SK-N-SH (cell line): ENCODE measurements around the gene CHD6. TPM values are rescaled to one million over a fixed set of nuclear protein-coding genes. Genes with fewer than 3 reads are reported as not detected.
A peak's percentile ranks its signal among the peaks of the same experiment; 100 is the strongest.

ENCODE experiments used
- CTCF ChIA-PET: fragments of 300-600, 350-600 bp; formaldehyde crosslinking; extraction: SDS; loops from one replicate; lab custom pipeline; 2021; lab: Yijun Ruan, JAX
- POLR2A ChIA-PET: fragments of 350-600 bp; sonication (Branson Sonifier 250); formaldehyde crosslinking; extraction: SDS; loops from one replicate; lab custom pipeline; 2020; ENCODE audit warnings: antibody characterized with exemption, inconsistent platforms; lab: Yijun Ruan, JAX
- DNase-seq: peaks from one replicate; pipeline ENCODE4 v3.0.0; 2012
- H2AFZ ChIP-seq: fragments of 200-600 bp; sonication (generic); 2 replicates; pipeline ENCODE4 v1.8.1; 2016; ENCODE audit warnings: antibody characterized with exemption, mild to moderate bottlenecking, low read depth
- H3F3A ChIP-seq: fragments of 200-600 bp; sonication (generic); replicated peaks from 2 replicates; pipeline ENCODE3; 2016; ENCODE audit warnings: antibody characterized with exemption, mild to moderate bottlenecking; ENCODE audit not compliant: insufficient read depth
- H3K27ac ChIP-seq, 2 experiments: fragments of 200-500 bp in 1 of 2; fragments of 200-600 bp in 1 of 2; sonication (Bioruptor generic) in 1 of 2; sonication (generic), shearing (Covaris generic) in 1 of 2; 2 replicates each; pipeline versions ENCODE4 v1.5.1 to v1.6.1; 2014 to 2016; ENCODE audit warnings: low read depth in 2 of 2, inconsistent platforms in 1 of 2, low read length in 1 of 2, mild to moderate bottlenecking in 1 of 2, mixed read lengths in 1 of 2
- H3K27me3 ChIP-seq: fragments of 200-600 bp; sonication (generic), shearing (Covaris generic); 2 replicates; pipeline ENCODE4 v1.6.1; 2016; ENCODE audit warnings: mixed run types; ENCODE audit not compliant: insufficient read depth
- H3K36me3 ChIP-seq, 2 experiments: fragments of 200-500 bp in 1 of 2; fragments of 200-600 bp in 1 of 2; sonication (Bioruptor generic) in 1 of 2; sonication (generic) in 1 of 2; replicated peaks in 1 of 2; 2 replicates each; pipeline versions ENCODE3 to v1.5.1; 2014 to 2016; ENCODE audit warnings: low read length in 1 of 2, mild to moderate bottlenecking in 1 of 2; ENCODE audit not compliant: insufficient read depth in 2 of 2, control insufficient read depth in 1 of 2
- H3K4me1 ChIP-seq, 2 experiments: fragments of 200-500 bp in 1 of 2; fragments of 200-600 bp in 1 of 2; sonication (Bioruptor generic) in 1 of 2; sonication (generic), shearing (Covaris generic) in 1 of 2; 2 replicates each; pipeline versions ENCODE4 v1.5.1 to v1.6.1; 2014 to 2016; ENCODE audit warnings: low read depth in 1 of 2, low read length in 1 of 2, mixed run types in 1 of 2; ENCODE audit not compliant: insufficient read depth in 2 of 2, control insufficient read depth in 1 of 2
- H3K4me2 ChIP-seq: fragments of 200-600 bp; sonication (generic), shearing (Covaris generic); 2 replicates; pipeline ENCODE4 v1.6.1; 2017; ENCODE audit warnings: mixed run types
- H3K4me3 ChIP-seq, 2 experiments: fragments of 200-500 bp in 1 of 2; fragments of 200-600 bp in 1 of 2; sonication (Bioruptor generic) in 1 of 2; sonication (generic), shearing (Covaris generic) in 1 of 2; 2 replicates each; pipeline versions ENCODE4 v1.5.1 to v1.8.1; 2014 to 2016; ENCODE audit warnings: low read depth in 2 of 2, inconsistent platforms in 1 of 2, low read length in 1 of 2, mild to moderate bottlenecking in 1 of 2, mixed read lengths in 1 of 2, moderate library complexity in 1 of 2
- H3K79me2 ChIP-seq: fragments of 200-600 bp; sonication (generic); 2 replicates; pipeline ENCODE4 v1.8.1; 2017; ENCODE audit warnings: mild to moderate bottlenecking; ENCODE audit not compliant: insufficient read depth
- H3K9ac ChIP-seq: fragments of 200-600 bp; sonication (generic); 2 replicates; pipeline ENCODE4 v1.6.1; 2017; ENCODE audit warnings: mixed run types
- H3K9me2 ChIP-seq: fragments of 200-600 bp; sonication (generic); 2 replicates; pipeline ENCODE4 v1.6.1; 2017; ENCODE audit warnings: mixed run types
- H3K9me3 ChIP-seq: fragments of 200-600 bp; sonication (generic); 2 replicates; pipeline ENCODE4 v1.6.1; 2017; ENCODE audit warnings: mixed run types, mild to moderate bottlenecking, moderate library complexity
- H4K20me1 ChIP-seq: fragments of 200-600 bp; sonication (generic); 2 replicates; pipeline ENCODE4 v1.6.1; 2017; ENCODE audit warnings: mild to moderate bottlenecking, mixed run types; ENCODE audit not compliant: insufficient read depth
- CTCF ChIP-seq: fragments of 200-600 bp; sonication (generic); IDR thresholded peaks from 2 replicates; pipeline ENCODE4 v1.6.1; 2017; ENCODE audit warnings: antibody characterized with exemption, mild to moderate bottlenecking, moderate library complexity
- FOXJ3 ChIP-seq: sonication (generic); formaldehyde crosslinking; IDR thresholded peaks from 2 replicates; pipeline ENCODE4 v1.5.1; 2020; ENCODE audit warnings: mild to moderate bottlenecking, missing genetic modification reagents
- IRF3 ChIP-seq: fragments of 150-350 bp; IDR thresholded peaks from 2 replicates; pipeline ENCODE4 v1.6.1; 2016; ENCODE audit warnings: mild to moderate bottlenecking, low read depth, low read length
- MAX ChIP-seq: IDR thresholded peaks from 2 replicates; pipeline ENCODE4 v1.4.0; 2012; ENCODE audit warnings: low read depth
- MEF2A ChIP-seq: IDR thresholded peaks from 2 replicates; pipeline ENCODE4 v1.4.0; 2012; ENCODE audit warnings: low read depth, borderline replicate concordance
- NFIC ChIP-seq: IDR thresholded peaks from 2 replicates; pipeline ENCODE4 v1.4.0; 2012; ENCODE audit warnings: borderline replicate concordance
- RXRA ChIP-seq: IDR thresholded peaks from 2 replicates; pipeline ENCODE4 v1.4.0; 2012; ENCODE audit warnings: low read depth, mild to moderate bottlenecking, borderline replicate concordance
- SMC3 ChIP-seq: IDR thresholded peaks from 2 replicates; pipeline ENCODE4 v1.6.1; 2012; ENCODE audit warnings: low read depth, low read length, improper control_type of control experiment
- USF1 ChIP-seq: IDR thresholded peaks from 2 replicates; pipeline ENCODE4 v1.4.0; 2012; ENCODE audit warnings: low read depth, borderline replicate concordance
- WGBS: methylation state at CpG from one replicate; pipeline ENCODE4 v1.1.6; 2017; ENCODE audit warnings: low lambda C conversion rate; 5-methylcytosine and 5-hydroxymethylcytosine counted together
- polyA plus RNA-seq, 3 experiments: library from polyadenylated mRNA; depleted of rRNA; stranded (reverse); fragments of >200 nt; gene quantifications; 2 replicates each; pipeline ENCODE4 v1.2.3, GENCODE V29; 2012

CHD6 gene
- polyA plus RNA-seq, 1 of the 3 experiments (the other 2 are of a cell fraction), result 7.1 TPM

- H3K9me2 ChIP-seq, result no peaks in the 10 kb centered on the region
- H3K79me2 ChIP-seq, result no peaks in the 10 kb centered on the region
- no peaks in the 10 kb centered on the region for H3K36me3 ChIP-seq
- no peaks in the 10 kb centered on the region for H3K9me3 ChIP-seq
- H2AFZ ChIP-seq, result no peak overlapping the region
- no peak overlapping the region for H3K4me3 ChIP-seq
- peaks cover 0 to 13% of the 10 kb centered on the region in 2 experiments; a peak in 1 of 4 replicates for H3K4me1 ChIP-seq
- H3F3A ChIP-seq, result no peaks in the 10 kb centered on the region
- H3K27me3 ChIP-seq, result no peaks in the 10 kb centered on the region
- POLR2A ChIA-PET, result no interaction called here
- H3K27ac ChIP-seq, result no peak overlapping the region
- CTCF ChIA-PET, result interaction anchor here (0.6 to 8.1 kb wide), 3 partner anchors 18 to 143 kb away, joined by 3 to 55 read pairs (median 3); partner anchors contain the start of gene LPIN3
- H3K4me2 ChIP-seq, result no peak overlapping the region
- TF ChIP-seq MAX (no peak), NFIC (no peak), FOXJ3 (CRISPR knock-in tag) (no peak), MEF2A (no peak), IRF3 (no peak)
- no peak for DNase-seq
- no peak overlapping the region for H3K9ac ChIP-seq
- 83% methylated on average over 9 of the region's 9 CpGs for WGBS
- H4K20me1 ChIP-seq, result no peaks in the 10 kb centered on the region
These were observed 259.9 kb downstream of the CHD6 start for GRCh38 chr20:41358230-41358629.

GRCh38 chr20:41357424-41358163 is 260.6 kb downstream of the CHD6 start:
- H2AFZ ChIP-seq, result no peak overlapping the region
- H3K4me2 ChIP-seq, result no peak overlapping the region
- ChIA-PET POLR2A (no interaction called here), CTCF (interaction anchor here (1.2 to 8.1 kb wide), 2 partner anchors 18 to 52 kb away, joined by 3 to 55 read pairs; partner anchors contain the start of gene LPIN3)
- WGBS, result 78% methylated on average over 7 of the region's 11 CpGs
- no peak overlapping the region for H3K27ac ChIP-seq
- no peaks in the 10 kb centered on the region for H3K27me3 ChIP-seq
- H3K79me2 ChIP-seq, result no peaks in the 10 kb centered on the region
- no peaks in the 10 kb centered on the region for H4K20me1 ChIP-seq
- no peak overlapping the region for H3K9ac ChIP-seq
- no peaks in the 10 kb centered on the region for H3F3A ChIP-seq
- H3K4me3 ChIP-seq, result no peak overlapping the region
- DNase-seq, result no peak
- H3K36me3 ChIP-seq, result no peaks in the 10 kb centered on the region
- TF ChIP-seq SMC3 (no peak), CTCF (peak; percentile 7; the same call in 1 of the 2 replicates), RXRA (no peak), USF1 (no peak)
- H3K9me2 ChIP-seq, result no peaks in the 10 kb centered on the region
- H3K9me3 ChIP-seq, result no peaks in the 10 kb centered on the region
- peaks cover 0 to 11% of the 10 kb centered on the region in 2 experiments; a peak in 1 of 4 replicates for H3K4me1 ChIP-seq
